Gastroesophageal sphincter (tissue), 4 donors: ENCODE measurements around the gene ZNF335. TPM values are rescaled to one million over a fixed set of nuclear protein-coding genes. Genes with fewer than 3 reads are reported as not detected.

ENCODE experiments used
- ATAC-seq: fragments of 150-250 bp; one replicate; pipeline ENCODE4 v1.9.1; 2016; ENCODE audit warnings: mild to moderate bottlenecking, moderate library complexity
- H3K27ac ChIP-seq, 4 donors: fragments of 200-600 bp; sonication (generic) in 3 of 4; 1 replicate in 3 of 4; 2 replicates in 1 of 4; pipeline ENCODE4 v1.5.1; 2016 to 2019
- H3K27me3 ChIP-seq: fragments of 200-600 bp; sonication (generic); one replicate; pipeline ENCODE4 v1.5.1; 2019
- H3K36me3 ChIP-seq, 2 donors: fragments of 200-600 bp; sonication (generic); one replicate each; pipeline ENCODE4 v1.5.1; 2019; ENCODE audit warnings: control low read depth in 1 of 2
- H3K4me1 ChIP-seq, 3 donors: fragments of 200-600 bp; sonication (generic); 1 replicate in 2 of 3; 2 replicates in 1 of 3; pipeline ENCODE4 v1.5.1; 2016 to 2019; ENCODE audit warnings: control low read depth in 2 of 3
- H3K4me3 ChIP-seq, 2 donors: fragments of 200-600 bp; sonication (generic); one replicate each; pipeline ENCODE4 v1.5.1; 2019; ENCODE audit warnings: mild to moderate bottlenecking in 1 of 2, moderate library complexity in 1 of 2
- H3K9me3 ChIP-seq, 3 donors: fragments of 200-600 bp; sonication (generic); one replicate each; pipeline ENCODE4 v1.5.1; 2017 to 2019; ENCODE audit warnings: control low read depth in 2 of 3
- EP300 ChIP-seq: sonication (generic); formaldehyde crosslinking; IDR thresholded peaks from one replicate; pipeline ENCODE4 v1.6.1; 2017; ENCODE audit warnings: antibody characterized with exemption, mild to moderate bottlenecking
- POLR2A ChIP-seq, 2 donors: fragments of 450-650 bp; IDR thresholded peaks; one replicate each; pipeline ENCODE4 v1.6.1; 2017; ENCODE audit warnings: antibody characterized with exemption in 2 of 2, mild to moderate bottlenecking in 2 of 2, moderate library complexity in 1 of 2
- POLR2AphosphoS5 ChIP-seq: sonication (generic); formaldehyde crosslinking; IDR thresholded peaks from one replicate; pipeline ENCODE4 v1.6.1; 2017; ENCODE audit warnings: antibody characterized with exemption
- WGBS, 2 donors: methylation state at CpG; one replicate each; pipeline ENCODE4 v1.1.5; 2018; ENCODE audit warnings: low coverage in 1 of 2; 5-methylcytosine and 5-hydroxymethylcytosine counted together
- total RNA-seq, 4 donors: library from RNA; depleted of rRNA; stranded (reverse); fragments of >200 nt; gene quantifications; one replicate each; pipeline ENCODE4 v1.1.0, GENCODE V29; 2016
- TF ChIP-seq, protein P1 (sequence below), 4 experiments: fragments of 200-600 bp in 2 of 4; fragments of 450-650 bp in 2 of 4; sonication (generic) in 1 of 4; IDR thresholded peaks; one replicate each; pipeline ENCODE4 v1.5.1; 2017 to 2019; ENCODE audit warnings: antibody characterized with exemption in 4 of 4, mild to moderate bottlenecking in 2 of 4, moderate library complexity in 2 of 4

ZNF335 gene
- total RNA-seq, 4 donors from 2014 or later, result 7.5 to 17.9 (median 16.5) TPM

GRCh38 chr20:45944965-45945677 is 26.9 kb downstream of the ZNF335 start:
- ATAC-seq, result no peak
- Histone ChIP-seq H3K4me1 (peaks cover 0 to 20% (median 0%) of the 10 kb centered on the region in 3 donors), H3K36me3 (peaks cover 0 to 100% of the 10 kb centered on the region in 2 donors), H3K27me3 (no peaks in the 10 kb centered on the region), H3K4me3 (no peak overlapping the region), H3K9me3 (no peaks in the 10 kb centered on the region), H3K27ac (peak overlapping the region in 2 of 4 donors; percentile 7 to 54)
- TF ChIP-seq EP300, result no peak
- TF ChIP-seq POLR2AphosphoS5, result no peak
- TF ChIP-seq, protein P1, sequence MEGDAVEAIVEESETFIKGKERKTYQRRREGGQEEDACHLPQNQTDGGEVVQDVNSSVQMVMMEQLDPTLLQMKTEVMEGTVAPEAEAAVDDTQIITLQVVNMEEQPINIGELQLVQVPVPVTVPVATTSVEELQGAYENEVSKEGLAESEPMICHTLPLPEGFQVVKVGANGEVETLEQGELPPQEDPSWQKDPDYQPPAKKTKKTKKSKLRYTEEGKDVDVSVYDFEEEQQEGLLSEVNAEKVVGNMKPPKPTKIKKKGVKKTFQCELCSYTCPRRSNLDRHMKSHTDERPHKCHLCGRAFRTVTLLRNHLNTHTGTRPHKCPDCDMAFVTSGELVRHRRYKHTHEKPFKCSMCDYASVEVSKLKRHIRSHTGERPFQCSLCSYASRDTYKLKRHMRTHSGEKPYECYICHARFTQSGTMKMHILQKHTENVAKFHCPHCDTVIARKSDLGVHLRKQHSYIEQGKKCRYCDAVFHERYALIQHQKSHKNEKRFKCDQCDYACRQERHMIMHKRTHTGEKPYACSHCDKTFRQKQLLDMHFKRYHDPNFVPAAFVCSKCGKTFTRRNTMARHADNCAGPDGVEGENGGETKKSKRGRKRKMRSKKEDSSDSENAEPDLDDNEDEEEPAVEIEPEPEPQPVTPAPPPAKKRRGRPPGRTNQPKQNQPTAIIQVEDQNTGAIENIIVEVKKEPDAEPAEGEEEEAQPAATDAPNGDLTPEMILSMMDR (IDR thresholded peaks at IDR 0.05), result no peak
- no peak for TF ChIP-seq POLR2A (IDR thresholded peaks at IDR 0.05)
- WGBS, 2 donors, result 82 to 84% methylated on average over 9 to 14 of the region's 19 CpGs

GRCh38 chr20:45944151-45944964 is 27.6 kb downstream of the ZNF335 start:
- no peak overlapping the region for H3K4me3 ChIP-seq
- peaks cover 0 to 20% (median 0%) of the 10 kb centered on the region in 3 donors for H3K4me1 ChIP-seq
- TF ChIP-seq, protein P1 (IDR thresholded peaks at IDR 0.05), result no peak
- TF ChIP-seq POLR2AphosphoS5, result peak; percentile 7
- 71% methylated on average over 11 of the region's 15 CpGs; no CpG with 5 or more reads in 1 of the 2 donors for WGBS, 2 donors
- no peaks in the 10 kb centered on the region for H3K27me3 ChIP-seq
- ATAC-seq, result no peak
- H3K9me3 ChIP-seq, result no peaks in the 10 kb centered on the region
- peaks cover 0 to 100% of the 10 kb centered on the region in 2 donors for H3K36me3 ChIP-seq
- peak overlapping the region in 1 of 4 donors; percentile 7 for H3K27ac ChIP-seq

GRCh38 chr20:45943613-45944012 is 28.4 kb downstream of the ZNF335 start:
- H3K36me3 ChIP-seq, result peaks cover 0 to 100% of the 10 kb centered on the region in 2 donors

GRCh38 chr20:45940469-45940868 is 31.5 kb downstream of the ZNF335 start:
- TF ChIP-seq EP300 (no peak), POLR2A (IDR thresholded peaks at IDR 0.05) (no peak), POLR2AphosphoS5 (no peak)
- TF ChIP-seq, protein P1 (IDR thresholded peaks at IDR 0.05), result no peak
- H3K9me3 ChIP-seq, result no peaks in the 10 kb centered on the region
- no CpG with 5 or more reads among the region's 13 CpGs for WGBS, 2 donors
- H3K4me3 ChIP-seq, result no peak overlapping the region
- no peak overlapping the region for H3K27ac ChIP-seq
- peaks cover 0 to 85% of the 10 kb centered on the region in 2 donors for H3K36me3 ChIP-seq
- ATAC-seq, result no peak
- peaks cover 0 to 29% (median 0%) of the 10 kb centered on the region in 3 donors for H3K4me1 ChIP-seq
- no peaks in the 10 kb centered on the region for H3K27me3 ChIP-seq

More at GRCh38 chr20:45943613-45944012, 28.4 kb downstream of the ZNF335 start:
- Histone ChIP-seq H3K4me3 (no peak overlapping the region), H3K27ac (no peak overlapping the region), H3K9me3 (no peaks in the 10 kb centered on the region), H3K4me1 (peaks cover 0 to 22% (median 0%) of the 10 kb centered on the region in 3 donors), H3K27me3 (no peaks in the 10 kb centered on the region)
- WGBS, 2 donors, result 75 to 80% methylated on average over 3 to 4 of the region's 6 CpGs
- ATAC-seq, result no peak
- TF ChIP-seq, protein P1 (IDR thresholded peaks at IDR 0.05), result no peak
- TF ChIP-seq POLR2A (IDR thresholded peaks at IDR 0.05) (no peak), EP300 (no peak), POLR2AphosphoS5 (no peak)
